GM23338 (cell line): ENCODE measurements around the gene PSD4. TPM values are rescaled to one million over a fixed set of nuclear protein-coding genes. Genes with fewer than 3 reads are reported as not detected.

Experiments
- EZH2 ChIP-seq: fragments of 200-600 bp; sonication (generic); IDR thresholded peaks from one replicate; pipeline ENCODE4 v1.8.0; 2017; ENCODE audit warnings: antibody characterized with exemption, mild to moderate bottlenecking, low read depth; ENCODE audit not compliant: unreplicated experiment
- EZH2phosphoT487 ChIP-seq: fragments of 200-600 bp; sonication (generic); IDR thresholded peaks from one replicate; pipeline ENCODE4 v1.8.1; 2018; ENCODE audit warnings: antibody characterized with exemption; ENCODE audit not compliant: unreplicated experiment
- JUNB ChIP-seq: IDR thresholded peaks from one replicate; pipeline ENCODE4 v1.6.1; 2016; ENCODE audit warnings: antibody characterized with exemption; ENCODE audit not compliant: unreplicated experiment
- NANOG ChIP-seq: IDR thresholded peaks from 2 replicates; pipeline ENCODE4 v1.6.1; 2016; ENCODE audit warnings: antibody characterized with exemption, borderline replicate concordance
- ZNF331 ChIP-seq: fragments of 250-450 bp; sonication (Bioruptor Pico); IDR thresholded peaks from 2 replicates; pipeline ENCODE4 v1.5.0; 2020; ENCODE audit warnings: low read depth, mild to moderate bottlenecking, moderate library complexity
- polyA plus RNA-seq: library from polyadenylated mRNA; unstranded; fragments of >200 nt; fragmentation: Nextera tagmentation; extraction: Ambion mirVana; gene quantifications from 2 replicates; pipeline ENCODE4 v1.2.1, GENCODE V29; 2016
- total RNA-seq: library from RNA; depleted of rRNA; stranded (reverse); fragments of >200 nt; shearing (Covaris generic); gene quantifications from 2 replicates; pipeline ENCODE4 v1.2.3, GENCODE V29; 2014
- TF ChIP-seq, protein P1 (sequence below): fragments of 250-450 bp; sonication (Bioruptor Pico); IDR thresholded peaks from 2 replicates; pipeline ENCODE4 v1.5.0; 2020; ENCODE audit warnings: mild to moderate bottlenecking, moderate library complexity
- TF ChIP-seq, protein P2 (sequence below): IDR thresholded peaks from 2 replicates; pipeline ENCODE4 v1.6.1; 2016; ENCODE audit warnings: antibody characterized with exemption

Gene PSD4
- total and polyA plus RNA-seq, 2 experiments from 2014 or later: 0.06 to 0.66 TPM

DNA sequence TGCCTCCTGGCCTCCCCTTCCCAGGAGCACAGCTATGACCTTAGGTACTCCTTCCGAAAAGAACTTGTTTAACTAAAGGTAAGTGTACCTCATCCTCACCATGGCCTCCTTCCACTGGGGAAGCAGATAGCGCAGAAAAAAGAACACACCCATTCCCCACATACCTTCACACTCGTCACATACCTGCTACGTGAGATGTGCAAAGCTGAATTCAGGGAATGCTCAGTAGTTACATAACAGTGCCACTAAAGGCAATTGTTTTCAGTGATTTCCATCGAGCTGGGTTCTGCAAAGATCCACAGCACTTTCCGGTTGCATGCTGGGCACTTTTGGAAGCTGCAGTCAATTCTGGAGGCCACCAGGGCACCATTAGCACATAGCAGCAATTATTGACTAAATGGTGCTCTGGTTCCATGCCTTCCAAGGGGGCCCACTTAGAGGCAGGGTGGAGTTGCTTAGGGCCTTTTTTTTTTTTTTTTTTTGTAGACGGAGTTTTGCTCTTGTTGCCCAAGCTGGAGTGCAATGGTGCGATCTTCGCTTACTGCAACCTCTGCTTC lies 63.9 kb downstream of the PSD4 start (continued):
- TF ChIP-seq, protein P1, sequence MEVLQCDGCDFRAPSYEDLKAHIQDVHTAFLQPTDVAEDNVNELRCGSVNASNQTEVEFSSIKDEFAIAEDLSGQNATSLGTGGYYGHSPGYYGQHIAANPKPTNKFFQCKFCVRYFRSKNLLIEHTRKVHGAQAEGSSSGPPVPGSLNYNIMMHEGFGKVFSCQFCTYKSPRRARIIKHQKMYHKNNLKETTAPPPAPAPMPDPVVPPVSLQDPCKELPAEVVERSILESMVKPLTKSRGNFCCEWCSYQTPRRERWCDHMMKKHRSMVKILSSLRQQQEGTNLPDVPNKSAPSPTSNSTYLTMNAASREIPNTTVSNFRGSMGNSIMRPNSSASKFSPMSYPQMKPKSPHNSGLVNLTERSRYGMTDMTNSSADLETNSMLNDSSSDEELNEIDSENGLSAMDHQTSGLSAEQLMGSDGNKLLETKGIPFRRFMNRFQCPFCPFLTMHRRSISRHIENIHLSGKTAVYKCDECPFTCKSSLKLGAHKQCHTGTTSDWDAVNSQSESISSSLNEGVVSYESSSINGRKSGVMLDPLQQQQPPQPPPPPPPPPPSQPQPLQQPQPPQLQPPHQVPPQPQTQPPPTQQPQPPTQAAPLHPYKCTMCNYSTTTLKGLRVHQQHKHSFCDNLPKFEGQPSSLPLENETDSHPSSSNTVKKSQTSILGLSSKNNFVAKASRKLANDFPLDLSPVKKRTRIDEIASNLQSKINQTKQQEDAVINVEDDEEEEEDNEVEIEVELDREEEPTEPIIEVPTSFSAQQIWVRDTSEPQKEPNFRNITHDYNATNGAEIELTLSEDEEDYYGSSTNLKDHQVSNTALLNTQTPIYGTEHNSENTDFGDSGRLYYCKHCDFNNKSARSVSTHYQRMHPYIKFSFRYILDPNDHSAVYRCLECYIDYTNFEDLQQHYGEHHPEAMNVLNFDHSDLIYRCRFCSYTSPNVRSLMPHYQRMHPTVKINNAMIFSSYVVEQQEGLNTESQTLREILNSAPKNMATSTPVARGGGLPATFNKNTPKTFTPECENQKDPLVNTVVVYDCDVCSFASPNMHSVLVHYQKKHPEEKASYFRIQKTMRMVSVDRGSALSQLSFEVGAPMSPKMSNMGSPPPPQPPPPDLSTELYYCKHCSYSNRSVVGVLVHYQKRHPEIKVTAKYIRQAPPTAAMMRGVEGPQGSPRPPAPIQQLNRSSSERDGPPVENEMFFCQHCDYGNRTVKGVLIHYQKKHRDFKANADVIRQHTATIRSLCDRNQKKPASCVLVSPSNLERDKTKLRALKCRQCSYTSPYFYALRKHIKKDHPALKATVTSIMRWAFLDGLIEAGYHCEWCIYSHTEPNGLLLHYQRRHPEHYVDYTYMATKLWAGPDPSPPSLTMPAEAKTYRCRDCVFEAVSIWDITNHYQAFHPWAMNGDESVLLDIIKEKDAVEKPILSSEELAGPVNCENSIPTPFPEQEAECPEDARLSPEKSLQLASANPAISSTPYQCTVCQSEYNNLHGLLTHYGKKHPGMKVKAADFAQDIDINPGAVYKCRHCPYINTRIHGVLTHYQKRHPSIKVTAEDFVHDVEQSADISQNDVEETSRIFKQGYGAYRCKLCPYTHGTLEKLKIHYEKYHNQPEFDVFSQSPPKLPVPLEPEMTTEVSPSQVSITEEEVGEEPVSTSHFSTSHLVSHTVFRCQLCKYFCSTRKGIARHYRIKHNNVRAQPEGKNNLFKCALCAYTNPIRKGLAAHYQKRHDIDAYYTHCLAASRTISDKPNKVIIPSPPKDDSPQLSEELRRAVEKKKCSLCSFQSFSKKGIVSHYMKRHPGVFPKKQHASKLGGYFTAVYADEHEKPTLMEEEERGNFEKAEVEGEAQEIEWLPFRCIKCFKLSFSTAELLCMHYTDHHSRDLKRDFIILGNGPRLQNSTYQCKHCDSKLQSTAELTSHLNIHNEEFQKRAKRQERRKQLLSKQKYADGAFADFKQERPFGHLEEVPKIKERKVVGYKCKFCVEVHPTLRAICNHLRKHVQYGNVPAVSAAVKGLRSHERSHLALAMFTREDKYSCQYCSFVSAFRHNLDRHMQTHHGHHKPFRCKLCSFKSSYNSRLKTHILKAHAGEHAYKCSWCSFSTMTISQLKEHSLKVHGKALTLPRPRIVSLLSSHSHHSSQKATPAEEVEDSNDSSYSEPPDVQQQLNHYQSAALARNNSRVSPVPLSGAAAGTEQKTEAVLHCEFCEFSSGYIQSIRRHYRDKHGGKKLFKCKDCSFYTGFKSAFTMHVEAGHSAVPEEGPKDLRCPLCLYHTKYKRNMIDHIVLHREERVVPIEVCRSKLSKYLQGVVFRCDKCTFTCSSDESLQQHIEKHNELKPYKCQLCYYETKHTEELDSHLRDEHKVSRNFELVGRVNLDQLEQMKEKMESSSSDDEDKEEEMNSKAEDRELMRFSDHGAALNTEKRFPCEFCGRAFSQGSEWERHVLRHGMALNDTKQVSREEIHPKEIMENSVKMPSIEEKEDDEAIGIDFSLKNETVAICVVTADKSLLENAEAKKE (CRISPR knock-in tag): no peak
- no peak for TF ChIP-seq EZH2
- TF ChIP-seq NANOG: no peak
- TF ChIP-seq, protein P2, sequence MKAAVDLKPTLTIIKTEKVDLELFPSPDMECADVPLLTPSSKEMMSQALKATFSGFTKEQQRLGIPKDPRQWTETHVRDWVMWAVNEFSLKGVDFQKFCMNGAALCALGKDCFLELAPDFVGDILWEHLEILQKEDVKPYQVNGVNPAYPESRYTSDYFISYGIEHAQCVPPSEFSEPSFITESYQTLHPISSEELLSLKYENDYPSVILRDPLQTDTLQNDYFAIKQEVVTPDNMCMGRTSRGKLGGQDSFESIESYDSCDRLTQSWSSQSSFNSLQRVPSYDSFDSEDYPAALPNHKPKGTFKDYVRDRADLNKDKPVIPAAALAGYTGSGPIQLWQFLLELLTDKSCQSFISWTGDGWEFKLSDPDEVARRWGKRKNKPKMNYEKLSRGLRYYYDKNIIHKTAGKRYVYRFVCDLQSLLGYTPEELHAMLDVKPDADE: no peak
- no peak for TF ChIP-seq EZH2phosphoT487
- TF ChIP-seq JUNB: no peak
- TF ChIP-seq ZNF331 (CRISPR knock-in tag): no peak
